ENCODE measurements around the gene STPG2.

Gene STPG2

DNA sequence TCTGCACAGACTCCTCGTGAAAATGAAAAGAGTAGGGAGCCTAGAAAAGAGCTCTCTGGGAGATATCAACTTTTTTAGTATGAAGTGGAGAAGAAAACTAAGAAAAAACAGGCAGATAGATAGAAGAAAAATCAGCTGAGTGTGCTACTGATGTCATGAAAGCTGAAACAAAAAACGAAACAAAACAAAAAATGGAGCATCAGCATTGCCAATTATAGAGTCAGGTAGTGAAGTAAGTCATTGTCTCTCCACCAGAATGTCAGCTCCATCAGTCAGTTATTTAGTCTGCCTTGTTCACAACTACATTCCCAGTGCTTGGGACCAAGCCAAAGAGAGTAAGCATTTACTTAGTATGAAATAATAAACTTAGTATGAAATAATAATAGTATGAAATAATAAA lies 595.1 kb downstream of the STPG2 start:
- H3K4me3 ChIP-seq (ENCODE audit: low read depth, low read length): no peak overlapping the region

GRCh38 chr4:97531351-97531750 lies 611.9 kb downstream of the STPG2 start:
- H3K4me3 ChIP-seq (ENCODE audit: low read depth, low read length): no peak overlapping the region

- H3K4me3 ChIP-seq (ENCODE audit: low read depth, low read length): no peak overlapping the region
These were observed 612.6 kb downstream of the STPG2 start for GRCh38 chr4:97530676-97531075.

- H3K4me3 ChIP-seq (ENCODE audit: low read depth, low read length): no peak overlapping the region
These were observed 618.0 kb downstream of the STPG2 start for GRCh38 chr4:97525236-97525635.

DNA sequence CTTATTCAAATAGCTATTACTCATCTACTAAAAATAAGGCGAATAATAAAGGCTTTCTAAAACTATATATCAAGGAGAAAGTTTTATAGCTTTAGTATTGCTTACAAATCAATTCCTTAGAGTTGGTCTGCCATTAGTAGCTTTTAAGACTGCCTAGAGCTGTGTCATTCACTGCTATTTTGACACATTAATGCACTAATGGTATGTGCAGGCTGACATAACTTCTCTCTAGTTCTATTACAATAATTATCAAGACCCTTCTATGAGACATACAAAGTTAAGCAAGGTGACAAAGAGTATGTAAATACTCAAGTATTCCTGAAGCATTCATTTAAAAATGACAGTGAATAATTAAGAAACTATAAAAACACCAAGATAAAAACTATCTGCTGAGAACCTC lies 625.3 kb downstream of the STPG2 start:
- no peak overlapping the region for H3K4me3 ChIP-seq (ENCODE audit: low read depth, low read length)

- H3K4me3 ChIP-seq (ENCODE audit: low read depth, low read length): no peak overlapping the region
These were observed 629.4 kb downstream of the STPG2 start for GRCh38 chr4:97513917-97514316.
